Skeletal muscle tissue (tissue), 4 donors: ENCODE results near the gene HSD17B4. TPM values are rescaled to one million over a fixed set of nuclear protein-coding genes. Genes with fewer than 3 reads are reported as not detected.

ENCODE experiments used
- H3K27ac ChIP-seq: one replicate; pipeline ENCODE4 v1.7.0; 2013; ENCODE audit warnings: mild to moderate bottlenecking, low read depth, low read length, inconsistent platforms
- H3K27me3 ChIP-seq, 3 donors: one replicate each; pipeline ENCODE4 v1.7.0; 2013; ENCODE audit warnings: low read length in 3 of 3; ENCODE audit not compliant: control insufficient read depth in 3 of 3, insufficient read depth in 3 of 3
- H3K36me3 ChIP-seq, 3 donors: one replicate each; pipeline ENCODE4 v1.7.0; 2013; ENCODE audit warnings: low read length in 3 of 3; ENCODE audit not compliant: control insufficient read depth in 3 of 3, insufficient read depth in 3 of 3
- H3K4me1 ChIP-seq, 3 donors: one replicate each; pipeline ENCODE4 v1.7.0; 2013; ENCODE audit warnings: low read length in 3 of 3, mild to moderate bottlenecking in 3 of 3; ENCODE audit not compliant: control insufficient read depth in 3 of 3, insufficient read depth in 3 of 3
- H3K4me3 ChIP-seq, 3 donors: one replicate each; pipeline ENCODE4 v1.7.0; 2013; ENCODE audit warnings: low read length in 3 of 3
- H3K9ac ChIP-seq, 3 donors: one replicate each; pipeline ENCODE4 v1.7.0; 2013; ENCODE audit warnings: low read length in 3 of 3, mild to moderate bottlenecking in 3 of 3, moderate library complexity in 2 of 3, low read depth in 1 of 3
- H3K9me3 ChIP-seq, 3 donors: one replicate each; pipeline ENCODE4 v1.7.0; 2013; ENCODE audit warnings: low read length in 3 of 3; ENCODE audit not compliant: control insufficient read depth in 3 of 3
- total RNA-seq: library from RNA; depleted of rRNA; stranded (reverse); fragments of >200 nt; gene quantifications from one replicate; pipeline ENCODE4 v1.2.3, GENCODE V29; 2014
- donor health status: Osteomylitis.

The HSD17B4 gene, protein sequence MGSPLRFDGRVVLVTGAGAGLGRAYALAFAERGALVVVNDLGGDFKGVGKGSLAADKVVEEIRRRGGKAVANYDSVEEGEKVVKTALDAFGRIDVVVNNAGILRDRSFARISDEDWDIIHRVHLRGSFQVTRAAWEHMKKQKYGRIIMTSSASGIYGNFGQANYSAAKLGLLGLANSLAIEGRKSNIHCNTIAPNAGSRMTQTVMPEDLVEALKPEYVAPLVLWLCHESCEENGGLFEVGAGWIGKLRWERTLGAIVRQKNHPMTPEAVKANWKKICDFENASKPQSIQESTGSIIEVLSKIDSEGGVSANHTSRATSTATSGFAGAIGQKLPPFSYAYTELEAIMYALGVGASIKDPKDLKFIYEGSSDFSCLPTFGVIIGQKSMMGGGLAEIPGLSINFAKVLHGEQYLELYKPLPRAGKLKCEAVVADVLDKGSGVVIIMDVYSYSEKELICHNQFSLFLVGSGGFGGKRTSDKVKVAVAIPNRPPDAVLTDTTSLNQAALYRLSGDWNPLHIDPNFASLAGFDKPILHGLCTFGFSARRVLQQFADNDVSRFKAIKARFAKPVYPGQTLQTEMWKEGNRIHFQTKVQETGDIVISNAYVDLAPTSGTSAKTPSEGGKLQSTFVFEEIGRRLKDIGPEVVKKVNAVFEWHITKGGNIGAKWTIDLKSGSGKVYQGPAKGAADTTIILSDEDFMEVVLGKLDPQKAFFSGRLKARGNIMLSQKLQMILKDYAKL
- total RNA-seq, result 142 TPM

DNA sequence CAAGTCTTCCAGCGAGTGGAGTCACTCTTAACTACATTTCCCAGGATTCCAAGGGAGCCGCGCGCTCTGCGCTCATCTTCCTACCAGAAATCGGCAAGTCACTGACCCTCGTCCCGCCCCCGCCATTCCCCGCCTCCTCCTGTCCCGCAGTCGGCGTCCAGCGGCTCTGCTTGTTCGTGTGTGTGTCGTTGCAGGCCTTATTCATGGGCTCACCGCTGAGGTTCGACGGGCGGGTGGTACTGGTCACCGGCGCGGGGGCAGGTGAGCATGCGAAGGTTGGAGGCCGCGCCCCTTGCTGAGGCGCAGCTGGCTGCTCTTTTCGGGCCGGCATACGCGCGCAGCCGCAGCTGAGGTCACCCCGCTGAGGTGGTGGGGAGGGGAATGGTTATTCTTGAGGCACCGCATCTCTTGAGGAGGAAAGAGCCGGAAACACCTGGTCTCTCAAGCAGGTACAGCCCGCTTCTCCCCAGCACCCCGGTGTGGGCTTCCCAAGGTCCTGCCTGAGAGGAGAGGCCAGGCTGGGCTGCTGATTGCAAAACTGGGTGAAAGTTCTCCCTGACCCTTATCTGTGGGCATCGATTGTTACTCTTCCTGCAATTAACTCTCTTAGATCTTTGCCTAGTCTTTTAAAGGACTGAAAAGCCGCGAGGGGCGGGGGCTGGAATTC is at the start of gene HSD17B4:
TSS of gene HSD17B4 (plus strand) at position 125 of the 667 bp plus-strand sequence. CDS start at position 204, 79 bp downstream.
- H3K4me1 ChIP-seq, result peaks cover 7 to 10% (median 9%) of the 10 kb centered on the region in 3 donors
- H3K9me3 ChIP-seq, result no peaks in the 10 kb centered on the region
- peaks cover 2 to 3% (median 3%) of the 10 kb centered on the region in 3 donors for H3K36me3 ChIP-seq
- no peaks in the 10 kb centered on the region for H3K27me3 ChIP-seq
- H3K27ac ChIP-seq, result peak within 1 kb of the TSS; percentile 83
- peak within 1 kb of the TSS; percentile 90 to 93 (median 90) for H3K9ac ChIP-seq
- peak within 1 kb of the TSS; percentile 94 to 97 (median 97) for H3K4me3 ChIP-seq

DNA sequence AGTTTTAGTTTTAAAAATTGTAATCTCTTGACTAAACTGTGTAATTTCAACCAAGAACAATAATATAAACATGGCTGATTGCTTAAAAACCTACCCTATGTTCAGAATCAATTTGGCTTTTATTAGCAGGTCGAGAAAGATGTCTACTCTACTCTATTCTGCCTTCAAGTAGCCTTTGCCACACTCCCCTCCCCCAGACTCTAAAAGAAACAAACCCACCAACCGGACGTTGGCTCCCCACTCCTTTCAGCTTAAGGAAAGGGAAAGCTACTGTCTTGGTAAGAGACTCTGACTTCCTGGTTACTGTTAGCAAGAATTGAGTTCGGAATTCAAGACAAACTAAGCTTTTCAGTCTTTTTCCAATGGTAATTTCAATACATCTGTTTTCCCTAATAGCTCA is 49.7 kb upstream of the HSD17B4 start:
- Histone ChIP-seq H3K9me3 (no peaks in the 10 kb centered on the region), H3K36me3 (no peaks in the 10 kb centered on the region), H3K4me1 (no peaks in the 10 kb centered on the region), H3K27ac (no peak overlapping the region), H3K9ac (no peak overlapping the region), H3K27me3 (peaks cover 0 to 4% (median 0%) of the 10 kb centered on the region in 3 donors), H3K4me3 (no peak overlapping the region)

DNA sequence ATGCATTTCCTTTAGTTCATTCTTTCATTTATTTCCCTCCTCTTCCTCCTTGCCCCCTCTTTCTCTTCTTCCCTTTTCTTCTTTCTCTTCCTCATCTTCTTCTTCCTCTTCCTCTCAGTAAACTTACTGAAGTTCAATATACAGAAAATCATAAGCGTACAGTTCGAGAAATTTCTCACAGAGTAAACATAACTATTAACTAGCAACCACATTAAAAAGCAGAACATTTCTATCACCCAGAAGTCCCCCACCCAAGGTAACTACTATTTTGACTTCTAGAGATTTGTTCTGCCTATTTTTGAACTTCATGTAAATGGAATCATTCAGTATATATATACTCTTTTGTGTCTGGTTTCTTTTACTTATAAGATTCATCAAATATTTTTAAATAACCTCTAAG is 48.3 kb upstream of the HSD17B4 start:
- no peak overlapping the region for H3K27ac ChIP-seq
- H3K4me3 ChIP-seq, result no peak overlapping the region
- no peak overlapping the region for H3K9ac ChIP-seq
- no peaks in the 10 kb centered on the region for H3K9me3 ChIP-seq
- H3K4me1 ChIP-seq, result no peaks in the 10 kb centered on the region
- peaks cover 0 to 4% (median 0%) of the 10 kb centered on the region in 3 donors for H3K27me3 ChIP-seq
- H3K36me3 ChIP-seq, result no peaks in the 10 kb centered on the region

DNA sequence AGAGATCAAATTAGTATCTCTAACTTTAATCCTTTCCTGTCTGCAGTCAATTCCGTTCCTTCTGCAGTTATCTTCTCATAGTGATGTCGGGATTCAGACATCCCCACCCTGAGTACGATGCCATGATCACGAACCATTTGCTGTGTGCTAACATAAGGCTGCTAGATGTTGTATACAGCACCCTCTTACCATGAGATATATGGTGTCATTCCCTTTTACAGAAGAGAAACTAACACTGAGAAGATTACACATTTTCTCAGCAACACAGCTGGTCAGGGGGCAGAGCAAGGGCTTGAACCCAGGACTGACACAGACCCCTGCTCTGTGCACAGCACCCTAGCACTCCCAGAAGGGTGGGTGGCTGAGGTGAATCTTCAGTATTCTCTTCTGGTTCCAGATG is 46.9 kb upstream of the HSD17B4 start:
- no peaks in the 10 kb centered on the region for H3K9me3 ChIP-seq
- no peak overlapping the region for H3K27ac ChIP-seq
- H3K9ac ChIP-seq, result no peak overlapping the region
- H3K36me3 ChIP-seq, result no peaks in the 10 kb centered on the region
- H3K4me1 ChIP-seq, result no peaks in the 10 kb centered on the region
- H3K4me3 ChIP-seq, result no peak overlapping the region
- H3K27me3 ChIP-seq, result peaks cover 0 to 4% (median 0%) of the 10 kb centered on the region in 3 donors

DNA sequence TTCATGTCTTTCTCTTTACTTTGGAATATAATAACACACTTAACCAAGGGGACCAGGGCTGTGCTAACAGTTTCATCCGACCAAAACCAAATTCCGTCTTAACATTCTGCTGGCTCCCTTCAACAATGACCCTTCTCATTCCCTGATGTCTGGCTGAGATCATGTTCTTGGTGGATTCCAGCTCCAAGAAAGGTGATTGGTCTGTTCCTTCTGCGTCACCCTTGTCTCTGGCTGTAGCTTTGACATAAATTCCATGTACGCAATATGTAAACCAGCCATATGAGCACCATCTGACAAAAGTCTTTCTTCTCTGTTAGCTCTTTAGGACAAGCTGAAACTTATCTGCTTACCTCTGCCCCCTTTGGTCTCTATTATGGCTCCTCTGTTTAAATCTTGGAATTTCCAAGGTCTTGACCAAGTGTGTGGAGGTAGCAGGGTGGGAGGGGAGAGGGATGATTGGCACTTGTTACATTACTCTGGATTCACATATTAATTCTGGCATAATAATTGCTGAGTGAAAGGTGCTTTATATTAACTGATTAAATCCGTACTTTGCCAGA is 45.7 kb upstream of the HSD17B4 start:
- peaks cover 0 to 1% (median 1%) of the 10 kb centered on the region in 3 donors for H3K4me1 ChIP-seq
- H3K36me3 ChIP-seq, result no peaks in the 10 kb centered on the region
- H3K9me3 ChIP-seq, result no peaks in the 10 kb centered on the region
- H3K9ac ChIP-seq, result no peak overlapping the region
- peaks cover 0 to 4% (median 0%) of the 10 kb centered on the region in 3 donors for H3K27me3 ChIP-seq
- no peak overlapping the region for H3K27ac ChIP-seq
- no peak overlapping the region for H3K4me3 ChIP-seq

DNA sequence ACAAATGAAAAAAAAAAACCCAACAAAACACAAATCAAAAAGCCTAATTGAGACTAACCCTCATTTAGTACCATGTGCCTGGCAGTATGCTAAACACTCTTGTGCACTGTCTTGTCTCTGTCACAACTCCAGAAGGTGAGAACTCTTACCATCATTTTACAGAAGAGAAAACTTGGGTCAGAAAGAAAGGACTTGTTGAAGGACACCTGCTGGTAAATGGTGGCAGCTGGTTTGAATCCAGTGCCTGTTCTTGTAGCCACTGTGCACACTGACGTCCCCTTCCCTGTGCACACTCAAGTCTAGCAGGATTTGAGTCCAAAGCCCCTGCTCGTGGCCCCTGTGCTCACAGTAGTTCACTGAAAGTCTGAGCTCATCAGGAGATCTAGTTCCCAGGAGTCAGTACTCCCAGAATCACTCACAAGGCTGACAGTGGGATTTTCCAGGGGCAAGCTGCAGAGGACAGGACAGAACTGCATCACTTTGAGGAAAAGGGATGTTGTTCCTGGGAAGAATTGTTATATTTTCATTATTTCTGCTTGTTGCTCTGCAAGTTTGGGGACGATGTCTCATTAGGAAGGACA is 43.0 kb upstream of the HSD17B4 start:
- H3K4me1 ChIP-seq, result peaks cover 0 to 4% (median 3%) of the 10 kb centered on the region in 3 donors
- H3K27ac ChIP-seq, result no peak overlapping the region
- H3K4me3 ChIP-seq, result no peak overlapping the region
- no peaks in the 10 kb centered on the region for H3K36me3 ChIP-seq
- peaks cover 0 to 4% (median 0%) of the 10 kb centered on the region in 3 donors for H3K27me3 ChIP-seq
- H3K9ac ChIP-seq, result no peak overlapping the region
- H3K9me3 ChIP-seq, result no peaks in the 10 kb centered on the region

DNA sequence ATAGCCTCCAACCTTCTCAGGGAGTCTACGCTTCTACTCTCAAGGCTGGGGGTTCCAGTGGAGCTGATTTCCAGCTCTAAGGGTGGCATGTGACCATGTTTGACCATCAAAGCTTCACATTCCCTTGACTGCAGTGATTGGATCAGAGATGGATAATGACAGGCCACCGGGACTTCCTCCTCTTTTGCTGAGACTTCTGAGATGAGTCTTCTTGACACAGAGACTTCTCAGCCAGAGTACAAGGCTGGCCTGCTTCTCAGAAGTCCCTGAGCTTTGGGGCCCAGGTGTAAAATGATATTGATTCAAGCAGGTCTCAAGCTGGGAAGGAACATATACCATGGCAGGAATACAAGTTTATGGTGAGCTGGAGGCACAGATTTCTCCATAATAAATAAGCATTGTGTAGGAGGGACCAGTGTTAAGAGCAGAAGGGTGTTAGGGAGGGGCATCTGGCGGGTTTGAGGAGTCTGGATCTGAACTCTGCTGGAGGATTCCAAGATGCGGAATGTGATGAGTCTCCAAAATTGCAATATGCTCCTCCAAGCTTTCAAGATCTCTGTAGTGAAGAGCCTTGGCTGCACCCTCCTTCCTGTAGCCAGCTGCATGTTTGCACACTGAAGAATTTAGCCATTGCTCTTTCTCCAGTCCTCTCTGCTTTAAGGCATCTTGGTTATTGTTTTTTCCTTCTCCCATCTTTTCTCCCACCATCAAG is 41.7 kb upstream of the HSD17B4 start:
- Histone ChIP-seq H3K36me3 (no peaks in the 10 kb centered on the region), H3K9me3 (no peaks in the 10 kb centered on the region), H3K4me1 (peaks cover 0 to 4% (median 3%) of the 10 kb centered on the region in 3 donors), H3K27me3 (peaks cover 0 to 4% (median 0%) of the 10 kb centered on the region in 3 donors), H3K27ac (no peak overlapping the region), H3K4me3 (no peak overlapping the region), H3K9ac (no peak overlapping the region)

DNA sequence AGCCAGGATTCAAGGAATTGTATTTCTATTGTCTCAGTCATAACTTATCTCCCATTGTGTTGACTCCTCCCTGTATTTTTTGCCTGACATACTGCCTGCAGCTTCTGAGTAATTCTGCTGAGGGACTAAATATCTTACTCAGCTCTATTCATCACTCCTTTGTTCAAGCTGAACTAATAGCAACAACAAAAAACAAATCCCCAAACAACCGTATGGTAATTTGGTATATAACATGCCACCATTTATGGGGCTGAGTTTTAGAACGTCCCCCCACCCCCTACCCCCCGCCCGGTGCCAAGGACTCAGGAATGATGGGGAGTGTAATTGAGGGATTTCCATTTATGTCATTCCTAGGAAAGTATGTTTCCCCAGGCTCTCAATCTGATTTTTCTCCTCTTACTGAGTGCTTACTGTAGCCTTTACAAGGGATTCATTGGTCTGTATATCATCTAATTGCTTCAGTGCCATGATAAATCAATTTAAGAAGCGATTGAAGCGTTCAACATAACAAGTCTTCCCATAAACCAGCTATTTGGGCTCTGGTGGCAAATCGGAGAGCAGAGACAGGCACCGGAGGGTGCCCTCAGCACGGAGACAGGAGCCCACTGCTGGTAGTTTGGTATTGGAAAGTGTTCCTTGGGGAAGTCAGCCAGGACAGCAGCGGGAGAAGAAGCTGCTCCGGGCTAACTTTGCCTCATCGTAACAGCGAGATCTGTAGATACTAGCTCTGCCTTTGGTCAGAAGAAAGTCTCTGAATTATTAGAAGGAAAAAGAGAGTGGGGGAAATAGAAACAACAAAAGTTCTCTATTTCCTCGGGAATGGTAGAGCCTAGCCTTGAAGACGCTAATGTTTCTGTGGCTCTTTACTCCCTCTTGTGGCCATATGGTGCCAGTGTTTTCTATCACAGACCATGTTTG is 40.7 kb upstream of the HSD17B4 start:
- peak overlapping the region; percentile 54 to 75 (median 65) for H3K4me3 ChIP-seq
- no peaks in the 10 kb centered on the region for H3K9me3 ChIP-seq
- H3K4me1 ChIP-seq, result peaks cover 0 to 4% (median 3%) of the 10 kb centered on the region in 3 donors
- peak overlapping the region; percentile 55 to 77 (median 59) for H3K9ac ChIP-seq
- H3K27ac ChIP-seq, result peak overlapping the region; percentile 9
- H3K36me3 ChIP-seq, result no peaks in the 10 kb centered on the region
- H3K27me3 ChIP-seq, result peaks cover 0 to 4% (median 0%) of the 10 kb centered on the region in 3 donors
